GM21381 (cell line): ENCODE data around the gene B4GALT5.

ENCODE experiments used
- ATAC-seq: cut with Tn5 transposase; IDR thresholded peaks from one replicate; pipeline ENCODE4 v1.9.1; 2021; ENCODE audit warnings: mild to moderate bottlenecking, moderate library complexity; ENCODE audit not compliant: unreplicated experiment

B4GALT5 gene

DNA sequence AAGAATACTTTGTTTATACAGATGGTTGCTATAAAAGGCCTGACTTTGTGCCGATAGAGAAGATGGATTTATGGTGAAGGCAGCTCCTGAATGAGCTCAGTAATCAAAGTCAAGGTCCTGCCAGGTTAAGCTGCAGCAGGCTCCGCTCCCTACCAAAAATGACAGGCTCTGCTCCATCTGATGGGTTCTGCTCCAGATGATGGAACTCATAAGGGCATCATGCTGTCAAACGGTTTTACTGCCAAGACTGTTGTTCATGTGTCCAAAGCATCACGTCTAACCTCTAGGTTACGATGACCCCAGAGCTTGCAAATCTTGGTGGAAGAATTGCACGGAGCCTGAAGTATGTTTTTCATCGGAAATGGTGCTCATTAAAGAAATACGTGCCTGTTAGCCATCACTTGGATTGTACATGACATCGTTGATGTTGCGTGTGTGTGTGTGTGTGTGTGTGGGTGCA, 126.5 kb downstream of the B4GALT5 start:
- no peak for ATAC-seq

DNA sequence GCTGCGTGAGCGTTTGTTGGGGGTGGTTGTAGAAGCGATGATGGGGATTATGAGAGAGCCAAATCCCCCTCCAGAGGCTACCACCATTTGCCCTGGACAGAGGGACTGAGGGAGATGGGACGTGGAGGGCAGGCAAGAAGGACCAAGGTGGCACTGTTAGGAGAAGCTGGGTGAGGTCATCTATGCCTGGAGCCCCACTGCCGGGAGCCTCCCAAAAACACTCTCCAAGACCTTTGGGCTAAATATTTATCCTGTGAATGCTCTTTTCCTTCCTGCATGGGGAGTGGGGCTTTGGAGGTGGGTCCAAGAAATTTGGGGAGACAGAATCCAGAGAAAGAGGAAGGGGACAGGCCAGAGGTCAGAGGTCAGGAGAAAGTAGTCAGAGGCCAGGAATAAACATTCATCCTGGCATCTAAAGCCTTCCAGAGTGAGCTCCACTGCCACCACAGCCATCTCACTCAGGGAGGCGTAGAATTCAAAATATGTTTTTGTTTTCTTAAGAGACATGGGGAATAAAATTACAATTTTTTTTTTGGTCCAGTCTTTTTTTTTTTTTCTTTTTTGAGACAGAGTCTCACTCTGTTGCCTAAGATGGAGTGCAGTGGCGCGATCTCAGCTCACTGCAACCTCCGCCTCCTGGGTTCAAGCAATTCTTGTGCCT, 128.0 kb downstream of the B4GALT5 start:
- no peak for ATAC-seq

DNA sequence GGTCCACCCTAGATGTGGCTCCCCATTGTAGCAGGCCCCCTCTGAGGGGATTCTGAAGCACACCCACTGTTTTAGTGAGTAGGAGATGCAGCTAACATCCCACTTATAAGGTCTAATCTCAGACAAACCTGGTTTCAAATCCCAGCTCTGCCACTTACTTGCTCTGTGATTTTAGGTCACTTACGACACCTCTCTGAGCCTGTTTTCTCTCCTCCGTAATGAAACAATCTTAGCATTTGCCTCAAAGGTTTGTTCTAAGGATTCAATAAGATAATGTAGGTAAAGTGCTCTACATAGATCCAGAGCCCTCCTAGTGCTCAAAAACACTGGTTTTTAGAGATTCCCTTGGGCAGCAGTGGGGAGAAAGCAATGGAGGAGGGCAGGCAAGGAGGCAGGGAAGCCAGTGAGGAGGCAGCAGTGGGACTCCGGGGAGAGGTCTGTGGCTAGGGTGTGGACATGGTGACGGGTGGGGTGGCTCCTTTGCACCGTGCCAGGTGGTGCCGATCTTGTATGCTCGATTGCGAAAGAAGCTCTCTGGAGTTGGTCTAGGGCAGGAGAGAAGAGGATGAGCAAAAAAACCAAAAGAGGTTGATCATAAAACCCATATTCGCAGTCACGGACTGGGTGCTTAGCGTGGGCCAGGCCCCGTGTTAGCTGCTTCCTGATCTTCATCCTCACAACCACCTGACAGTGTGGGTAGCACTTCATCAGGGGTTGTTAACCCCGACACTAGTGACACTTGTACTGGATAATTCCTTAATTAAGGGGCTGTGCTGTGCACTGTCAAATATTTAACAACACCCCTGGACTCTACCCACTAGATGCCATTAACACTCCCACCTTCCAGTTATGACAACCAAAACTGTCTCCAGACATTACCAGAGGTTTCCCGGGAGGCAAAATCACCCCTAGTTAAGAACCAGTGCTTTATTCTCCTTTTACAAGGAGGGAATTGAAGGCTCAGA, 129.0 kb downstream of the B4GALT5 start:
- ATAC-seq = no peak

DNA sequence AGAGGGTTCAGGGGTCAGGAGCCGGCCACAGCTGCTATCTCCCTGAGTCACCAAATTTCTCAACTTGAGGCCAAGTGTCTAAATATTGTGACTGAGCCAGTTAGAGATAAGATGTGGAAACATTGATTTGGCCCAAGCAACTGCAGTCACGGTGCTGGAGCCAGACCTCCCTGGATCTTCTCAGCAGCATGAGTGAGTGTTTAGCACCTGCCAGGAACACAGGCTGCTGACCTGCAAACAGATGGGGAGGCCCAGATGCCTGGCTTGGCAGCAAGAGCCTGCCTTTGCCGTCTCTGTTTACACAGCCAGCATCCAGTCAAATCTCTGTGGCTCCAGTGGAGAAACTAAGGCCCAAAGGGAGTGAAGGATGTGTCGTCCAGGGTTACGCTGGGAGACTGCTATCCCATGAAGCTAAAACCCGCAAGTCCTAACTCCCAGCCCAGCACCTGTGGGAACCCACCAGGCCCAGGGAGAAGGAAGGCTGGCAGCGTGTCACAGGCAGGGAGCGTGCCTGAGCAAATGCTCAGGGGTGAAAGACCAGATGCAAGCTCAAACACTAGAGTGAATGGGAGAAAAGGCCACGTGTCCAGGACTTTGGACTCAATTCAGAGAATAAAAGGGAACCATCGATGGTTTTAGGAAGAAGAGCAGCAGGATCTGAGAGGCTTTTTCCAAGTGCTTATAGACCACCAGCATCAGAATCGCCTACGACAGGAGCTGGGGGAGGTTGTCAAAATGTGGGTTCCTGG, 129.8 kb downstream of the B4GALT5 start:
- no peak for ATAC-seq

DNA sequence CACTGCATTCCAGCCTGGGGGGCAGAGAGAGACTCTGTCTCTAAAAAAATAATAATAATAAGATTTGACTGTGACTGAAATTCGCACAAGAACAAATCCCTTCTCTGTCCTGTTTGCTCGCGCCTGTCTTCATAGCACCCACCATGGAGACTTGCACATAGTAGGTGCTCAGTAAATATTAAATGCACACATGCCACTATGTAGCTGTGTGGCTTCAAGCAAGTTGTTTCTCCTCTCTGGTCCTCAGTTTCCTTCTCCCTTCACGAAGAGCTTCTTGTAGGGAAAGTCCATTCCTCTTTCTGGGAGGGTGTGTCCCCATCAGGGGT, 130.4 kb downstream of the B4GALT5 start:
- no peak for ATAC-seq
